Stimulated activated CD8-positive, alpha-beta memory T cell treated with anti-CD3 and anti-CD28 coated beads, Interleukin-7, amount 100 ng/mL, for 4 hours (primary cell): ENCODE measurements around the gene FAM217A.
A peak's percentile ranks its signal among the peaks of the same experiment; 100 is the strongest.

ENCODE experiments used
- DNase-seq, 2 donors: peaks; one replicate each; pipeline ENCODE4 v3.0.0-alpha.2; 2020; ENCODE audit warnings: low read depth in 2 of 2

The FAM217A gene

DNA sequence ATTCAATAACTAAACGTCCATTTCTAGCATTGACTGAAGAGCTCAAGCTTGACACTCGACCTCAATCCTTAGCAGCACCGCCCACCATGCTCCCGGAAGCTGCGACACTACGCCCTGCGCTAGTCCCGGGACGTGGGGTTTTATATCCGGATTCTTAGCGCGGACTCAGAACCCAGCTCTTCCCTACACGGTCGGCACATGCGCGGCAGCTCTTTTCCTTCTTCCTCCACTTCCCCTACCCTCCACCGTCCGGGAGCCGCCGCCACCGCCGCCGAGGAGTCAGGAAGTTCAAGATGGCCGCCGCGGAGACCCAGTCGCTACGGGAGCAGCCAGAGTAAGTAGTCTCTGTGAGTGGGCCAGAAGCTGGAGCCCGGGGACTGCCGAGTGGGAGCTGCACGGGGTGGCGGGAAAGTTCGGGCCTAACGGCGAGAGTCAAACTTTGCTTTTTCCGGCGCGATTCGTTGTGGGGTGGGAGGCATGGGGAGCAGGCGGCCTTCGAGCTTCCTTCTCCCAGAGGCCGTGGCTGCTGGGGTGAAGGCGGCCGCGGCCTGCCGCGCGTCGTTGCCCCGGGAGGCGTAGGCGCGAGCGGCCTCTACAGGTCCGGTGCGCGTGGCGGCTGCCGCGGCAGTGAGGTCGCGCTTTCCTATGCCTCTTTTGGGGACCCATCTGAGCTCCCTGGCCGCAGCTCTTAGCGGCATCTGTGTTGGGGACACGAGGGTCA, 57.6 kb downstream of the FAM217A start:
- peak; percentile 77 to 81 for DNase-seq

DNA sequence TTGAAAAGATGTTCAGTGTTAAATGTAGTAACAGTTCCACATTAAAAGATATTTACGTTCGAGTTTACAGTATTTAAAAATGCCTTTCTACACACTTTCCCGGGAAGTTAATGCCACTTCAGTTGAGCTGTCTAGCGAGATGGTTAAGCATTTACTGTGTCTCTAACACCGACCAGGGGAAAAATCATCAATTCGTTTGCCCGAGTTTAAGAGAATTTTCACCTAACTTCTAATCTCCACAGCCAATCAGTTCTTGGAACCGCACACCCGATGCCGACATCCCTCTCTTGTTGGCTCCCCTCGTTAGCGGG, 58.2 kb downstream of the FAM217A start:
- no peak for DNase-seq

DNA sequence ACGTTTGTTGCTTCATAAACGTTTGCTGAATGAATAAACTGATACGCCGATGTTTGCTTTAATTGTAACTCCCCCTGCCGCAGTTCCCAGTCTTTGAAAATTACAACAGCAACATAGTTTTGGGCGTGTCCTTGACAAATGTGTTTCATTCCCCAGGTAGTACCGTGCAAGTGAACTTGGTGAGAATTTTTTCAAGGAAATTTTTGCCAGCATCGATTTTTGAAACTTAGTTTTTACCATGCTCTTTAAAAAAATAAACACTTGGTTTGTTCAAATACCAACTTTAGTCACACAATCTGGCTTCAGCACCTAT, 60.1 kb downstream of the FAM217A start:
- DNase-seq = no peak
